PC-3 (cell line): Measurements from ENCODE around the gene LIN54. TPM values are rescaled to one million over a fixed set of nuclear protein-coding genes. Genes with fewer than 3 reads are reported as not detected.
A peak's percentile ranks its signal among the peaks of the same experiment; 100 is the strongest.

ENCODE experiments used
- ATAC-seq: fragments of 200-7000 bp; cut with Tn5 transposase; 2 replicates; pipeline ENCODE4 v1.9.1; 2020; ENCODE audit warnings: mild to moderate bottlenecking, moderate library complexity
- BruUV-seq: library from RNA; stranded (reverse); fragments of 400-500 nt; replicated peaks from 2 replicates; lab custom pipeline; 2021; lab: Mats Ljungman, UMichigan
- CTCF ChIA-PET: fragments of 300-600 bp; sonication (Branson Sonifier 250); formaldehyde crosslinking; loops from one replicate; lab custom pipeline; 2022; ENCODE audit warnings: antibody characterized with exemption; lab: Charles Lee
- POLR2A ChIA-PET: fragments of 300-600 bp; sonication (Branson Sonifier 250); formaldehyde crosslinking; loops from one replicate; lab custom pipeline; 2022; ENCODE audit warnings: antibody characterized with exemption; ENCODE audit not compliant: unreplicated experiment; lab: Charles Lee
- DNase-seq: peaks from one replicate; pipeline ENCODE4 v3.0.0-alpha.2; 2015
- H2AFZ ChIP-seq: fragments of 300-600 bp; sonication (generic); 2 replicates; pipeline ENCODE4 v1.6.0; 2016; ENCODE audit warnings: antibody characterized with exemption, low read length
- H3F3A ChIP-seq: fragments of 300-600 bp; sonication (generic); one replicate; pipeline ENCODE4 v1.6.0; 2017; ENCODE audit warnings: antibody characterized with exemption, low read length, control low read depth, mild to moderate bottlenecking; ENCODE audit not compliant: unreplicated experiment
- H3K27ac ChIP-seq: fragments of 300-600 bp; sonication (generic); 2 replicates; pipeline ENCODE4 v1.5.1; 2016; ENCODE audit warnings: mild to moderate bottlenecking, low read length
- H3K27me3 ChIP-seq: fragments of 300-600 bp; sonication (generic); 2 replicates; pipeline ENCODE4 v1.6.1; 2016; ENCODE audit warnings: low read length, mixed read lengths
- H3K36me3 ChIP-seq: fragments of 300-600 bp; sonication (generic); 2 replicates; pipeline ENCODE4 v1.6.1; 2016; ENCODE audit warnings: low read depth, mixed run types, low read length, mixed read lengths
- H3K4me1 ChIP-seq: fragments of 300-600 bp; sonication (generic); 2 replicates; pipeline ENCODE4 v1.5.1; 2016; ENCODE audit warnings: low read length; ENCODE audit not compliant: insufficient read depth
- H3K4me2 ChIP-seq: fragments of 300-600 bp; sonication (generic); 2 replicates; pipeline ENCODE4 v1.6.0; 2016; ENCODE audit warnings: low read length
- H3K4me3 ChIP-seq: fragments of 300-600 bp; sonication (generic); 2 replicates; pipeline ENCODE4 v1.5.1; 2016; ENCODE audit warnings: mild to moderate bottlenecking, low read length, mixed read lengths
- H3K79me2 ChIP-seq: fragments of 300-600 bp; sonication (generic); 2 replicates; pipeline ENCODE4 v1.6.1; 2017; ENCODE audit warnings: low read length, mixed read lengths
- H3K9ac ChIP-seq: fragments of 300-600 bp; sonication (generic); 2 replicates; pipeline ENCODE4 v1.6.0; 2016; ENCODE audit warnings: mild to moderate bottlenecking, low read length
- H3K9me2 ChIP-seq: fragments of 300-600 bp; sonication (generic); replicated peaks from 2 replicates; pipeline ENCODE4 v1.6.1; 2016; ENCODE audit warnings: mixed run types, low read length, mixed read lengths
- H3K9me3 ChIP-seq: fragments of 300-600 bp; sonication (generic); 2 replicates; pipeline ENCODE4 v1.6.1; 2016; ENCODE audit warnings: low read length, mixed read lengths
- H4K20me1 ChIP-seq: fragments of 300-600 bp; sonication (generic); 2 replicates; pipeline ENCODE4 v1.6.1; 2016; ENCODE audit warnings: low read length, mixed read lengths
- CTCF ChIP-seq: fragments of 300-600 bp; sonication (generic); conservative IDR thresholded peaks from 2 replicates; pipeline ENCODE4 v1.5.1; 2017; ENCODE audit warnings: antibody characterized with exemption, low read depth, mild to moderate bottlenecking, low read length
- EZH2 ChIP-seq: fragments of 300-600 bp; sonication (generic); IDR thresholded peaks from one replicate; pipeline ENCODE4 v1.6.1; 2017; ENCODE audit warnings: antibody characterized with exemption, mild to moderate bottlenecking, low read length; ENCODE audit not compliant: unreplicated experiment
- EZH2phosphoT487 ChIP-seq: fragments of 300-600 bp; sonication (generic); IDR thresholded peaks from 2 replicates; pipeline ENCODE4 v1.6.1; 2018; ENCODE audit warnings: mild to moderate bottlenecking, antibody characterized with exemption, low read length, borderline replicate concordance
- intact Hi-C: fragments of 100-400 bp; cut with micrococcal nuclease; formaldehyde crosslinking; loops from 2 replicates; pipeline ENCODE4 v1.9.0; 2023
- total RNA-seq: library from RNA; depleted of rRNA; stranded (reverse); fragments of >200 nt; gene quantifications from 2 replicates; pipeline ENCODE4 v1.2.3, GENCODE V29; 2014

LIN54 gene
- total RNA-seq, 1 experiment from 2014 or later, result 15.9 TPM

DNA sequence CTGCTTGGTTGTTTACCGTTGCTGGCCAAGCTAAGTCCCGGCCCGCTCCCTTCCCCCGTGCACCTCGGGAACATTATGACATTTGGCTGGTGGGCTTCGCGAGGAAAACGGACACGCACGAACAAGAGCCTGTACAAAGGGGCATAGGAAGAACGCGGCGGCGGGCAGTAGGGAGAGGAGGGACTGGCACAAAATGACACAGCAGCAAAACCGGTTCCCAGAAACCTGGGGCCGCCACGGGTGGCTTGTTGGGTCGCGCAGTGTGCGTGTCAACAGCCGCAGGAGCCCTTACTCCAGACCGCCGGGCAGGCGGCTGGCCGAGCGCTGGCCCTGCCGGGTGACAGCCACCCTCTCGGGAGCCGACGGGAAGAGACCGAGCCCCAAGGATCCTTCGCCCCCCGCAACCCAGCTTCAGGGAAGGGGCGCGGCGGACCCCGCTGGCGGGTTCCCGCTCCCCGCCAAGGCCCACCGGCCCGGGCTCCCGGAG is 1.6 kb upstream of the LIN54 start:
- no peaks in the 10 kb centered on the region for H3K9me2 ChIP-seq
- ChIA-PET CTCF (no interaction called here), POLR2A (interaction anchor here (1.1 kb wide), 1 partner anchor 23 kb away, joined by 15 read pairs; the partner anchor contains the start of gene COPS4)
- peak; percentile 47 for DNase-seq
- H3K4me1 ChIP-seq, result peaks cover 19% of the 10 kb centered on the region
- no peaks in the 10 kb centered on the region for H4K20me1 ChIP-seq
- peak; percentile 8 for ATAC-seq
- no peaks in the 10 kb centered on the region for H3K27me3 ChIP-seq
- no TSS peak for BruUV-seq
- no peaks in the 10 kb centered on the region for H3K36me3 ChIP-seq
- H3K4me2 ChIP-seq, result peak overlapping the region; percentile 89
- no peak for TF ChIP-seq CTCF
- TF ChIP-seq EZH2, result no peak
- TF ChIP-seq EZH2phosphoT487, result no peak
- no peaks in the 10 kb centered on the region for H3F3A ChIP-seq
- intact Hi-C loops, result loop anchor here (1.0 to 2.0 kb wide), 2 partner anchors 111 to 270 kb away; partner anchors contain the start of gene THAP9
- H3K9me3 ChIP-seq, result no peaks in the 10 kb centered on the region
- peak overlapping the region; percentile 85 for H3K9ac ChIP-seq
- peaks cover 52% of the 10 kb centered on the region for H3K79me2 ChIP-seq
- peak overlapping the region; percentile 77 for H2AFZ ChIP-seq
- peak overlapping the region; percentile 99 for H3K4me3 ChIP-seq
- H3K27ac ChIP-seq, result peak overlapping the region; percentile 56

DNA sequence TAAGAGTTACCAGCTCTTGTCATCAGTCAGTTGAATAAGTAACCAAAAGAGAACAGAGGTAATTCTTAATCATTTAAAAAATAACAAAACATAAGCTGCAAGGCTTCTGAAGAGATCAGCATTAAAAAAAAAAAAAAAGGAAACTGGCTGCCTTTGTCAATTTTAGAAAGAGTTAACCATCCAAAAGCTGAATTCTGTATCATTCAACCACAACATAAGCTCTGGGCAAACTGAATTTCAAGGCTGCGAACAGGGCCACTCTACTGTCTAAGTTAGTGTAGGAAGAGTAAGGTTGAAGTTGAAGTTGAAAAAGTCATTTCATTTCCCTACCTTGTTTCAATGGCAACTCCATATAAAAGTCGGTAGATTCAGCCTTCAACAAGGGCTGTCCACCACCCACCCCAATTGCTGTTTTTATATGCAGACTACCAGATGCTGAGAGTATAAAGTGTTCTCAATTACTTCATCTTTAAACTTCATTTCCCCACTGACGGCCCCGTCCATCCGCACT is 1.1 kb upstream of the LIN54 start:
- H3K4me3 ChIP-seq, result peak overlapping the region; percentile 99
- H3K9me3 ChIP-seq, result no peaks in the 10 kb centered on the region
- H3K4me2 ChIP-seq, result peak overlapping the region; percentile 89
- no peaks in the 10 kb centered on the region for H3K27me3 ChIP-seq
- intact Hi-C loops, result loop anchor here (1.0 to 2.0 kb wide), 2 partner anchors 111 to 271 kb away; partner anchors contain the start of gene THAP9
- ChIA-PET POLR2A (interaction anchor here (0.5 to 1.4 kb wide), 2 partner anchors 24 to 310 kb away, joined by 6 to 7 read pairs; partner anchors contain the start of gene COPS4), CTCF (no interaction called here)
- no peaks in the 10 kb centered on the region for H3K36me3 ChIP-seq
- ATAC-seq (no peak), DNase-seq (no peak)
- H4K20me1 ChIP-seq, result no peaks in the 10 kb centered on the region
- peaks cover 19% of the 10 kb centered on the region for H3K4me1 ChIP-seq
- no peaks in the 10 kb centered on the region for H3K9me2 ChIP-seq
- TF ChIP-seq EZH2phosphoT487 (no peak), CTCF (no peak), EZH2 (no peak)
- peak overlapping the region; percentile 77 for H2AFZ ChIP-seq
- peaks cover 56% of the 10 kb centered on the region for H3K79me2 ChIP-seq
- H3K27ac ChIP-seq, result peak overlapping the region; percentile 56
- H3K9ac ChIP-seq, result peak overlapping the region; percentile 85
- no peaks in the 10 kb centered on the region for H3F3A ChIP-seq
- TSS peak; percentile 33 for BruUV-seq

DNA sequence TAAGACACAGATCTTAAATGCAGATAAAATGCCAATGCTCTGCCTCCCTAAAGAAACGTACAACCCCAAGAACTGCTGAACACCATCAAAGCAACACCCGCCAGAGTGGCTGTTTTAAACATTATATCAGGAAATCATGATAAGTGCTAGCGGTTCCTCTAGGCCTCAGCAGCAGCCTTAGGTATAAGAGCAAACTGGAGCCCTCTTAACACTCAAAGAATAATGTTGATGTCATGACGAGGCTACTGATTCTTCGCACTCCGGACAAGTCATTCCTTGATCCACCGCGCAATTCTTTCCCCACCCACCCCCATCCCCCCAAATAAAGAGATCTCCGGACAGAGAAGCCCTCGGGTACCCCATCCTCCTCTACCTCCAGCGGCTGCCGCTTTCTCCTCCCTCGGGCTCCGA is 507 bp downstream of the LIN54 start:
- intact Hi-C loops, result no loop called here
- TF ChIP-seq EZH2phosphoT487, result no peak
- TF ChIP-seq CTCF, result no peak
- TF ChIP-seq EZH2, result no peak
- H3K79me2 ChIP-seq, result peaks cover 72% of the 10 kb centered on the region
- peak overlapping the region; percentile 83 for H3K9ac ChIP-seq
- H3K9me2 ChIP-seq, result no peaks in the 10 kb centered on the region
- H3K4me1 ChIP-seq, result peaks cover 19% of the 10 kb centered on the region
- ATAC-seq (no peak), DNase-seq (peak; percentile 7)
- H3F3A ChIP-seq, result no peaks in the 10 kb centered on the region
- POLR2A ChIA-PET, result no interaction called here
- BruUV-seq, result no TSS peak
- H3K4me2 ChIP-seq, result peak overlapping the region; percentile 84
- peak overlapping the region; percentile 56 for H3K27ac ChIP-seq
- peak overlapping the region; percentile 99 for H3K4me3 ChIP-seq
- H3K36me3 ChIP-seq, result no peaks in the 10 kb centered on the region
- no peaks in the 10 kb centered on the region for H4K20me1 ChIP-seq
- no peaks in the 10 kb centered on the region for H3K27me3 ChIP-seq
- CTCF ChIA-PET, result no interaction called here
- H3K9me3 ChIP-seq, result no peaks in the 10 kb centered on the region
- H2AFZ ChIP-seq, result peak overlapping the region; percentile 74
